Ishikawa (cell line): ENCODE results near the gene IKZF1.

Experiments used
- CEBPB ChIP-seq: IDR thresholded peaks from 2 replicates; pipeline ENCODE4 v1.6.1; 2012
- CREB1 ChIP-seq: IDR thresholded peaks from 2 replicates; pipeline ENCODE4 v1.6.1; 2012; ENCODE audit warnings: low read depth
- EGR1 ChIP-seq: IDR thresholded peaks from 2 replicates; pipeline ENCODE4 v1.6.1; 2012
- EP300 ChIP-seq: IDR thresholded peaks from 2 replicates; pipeline ENCODE4 v1.6.1; 2012; ENCODE audit warnings: borderline replicate concordance
- FOXM1 ChIP-seq: IDR thresholded peaks from 2 replicates; pipeline ENCODE4 v1.6.1; 2012; ENCODE audit warnings: low read depth, borderline replicate concordance
- MAX ChIP-seq: IDR thresholded peaks from 2 replicates; pipeline ENCODE4 v1.6.1; 2012
- NFIC ChIP-seq: IDR thresholded peaks from 2 replicates; pipeline ENCODE4 v1.6.1; 2012
- RAD21 ChIP-seq: IDR thresholded peaks from 2 replicates; pipeline ENCODE4 v1.6.1; 2012; ENCODE audit warnings: low read depth
- REST ChIP-seq: IDR thresholded peaks from 2 replicates; pipeline ENCODE4 v1.6.1; 2012; ENCODE audit warnings: low read depth, mild to moderate bottlenecking
- TAF1 ChIP-seq: IDR thresholded peaks from 2 replicates; pipeline ENCODE4 v1.6.1; 2012; ENCODE audit warnings: low read depth, mild to moderate bottlenecking
- TCF12 ChIP-seq: IDR thresholded peaks from 2 replicates; pipeline ENCODE4 v1.6.1; 2012; ENCODE audit warnings: low read depth
- TEAD4 ChIP-seq: IDR thresholded peaks from 2 replicates; pipeline ENCODE4 v1.6.1; 2012
- USF1 ChIP-seq: IDR thresholded peaks from 2 replicates; pipeline ENCODE4 v1.6.1; 2012
- YY1 ChIP-seq: IDR thresholded peaks from 2 replicates; pipeline ENCODE4 v1.6.1; 2012; ENCODE audit warnings: low read depth
- ZBTB7A ChIP-seq: IDR thresholded peaks from 2 replicates; pipeline ENCODE4 v1.6.1; 2012; ENCODE audit warnings: low read depth

Gene IKZF1

DNA sequence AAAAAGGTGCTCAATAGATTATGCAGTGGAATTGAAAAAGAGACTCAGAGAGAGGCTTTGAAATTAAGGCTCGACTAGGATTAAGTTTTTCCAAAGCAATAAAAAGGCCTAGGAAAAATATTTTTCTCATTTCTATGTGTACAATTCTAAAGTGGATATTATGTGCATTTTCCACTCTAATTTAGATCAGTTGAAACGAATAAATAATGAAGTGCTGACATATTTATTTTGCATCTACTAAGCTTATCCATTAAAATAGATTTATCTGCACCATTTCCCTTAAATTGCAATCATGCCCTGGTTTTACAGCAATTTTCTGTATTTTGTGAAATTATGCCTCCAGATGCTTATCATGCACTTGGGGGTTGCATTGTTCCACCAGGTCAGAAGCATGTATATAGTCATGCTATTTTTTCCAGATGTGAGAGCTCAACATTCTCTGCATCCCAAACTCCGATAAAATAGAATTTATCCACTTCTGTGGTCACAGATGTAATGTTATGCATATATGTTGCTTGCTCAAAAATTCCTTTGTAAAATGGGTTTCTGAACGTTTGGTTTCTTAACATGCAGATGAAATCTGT, 127.3 kb downstream of the IKZF1 start:
- TF ChIP-seq REST (no peak), USF1 (no peak), TEAD4 (no peak), TCF12 (no peak), YY1 (no peak), EGR1 (no peak), CREB1 (no peak), FOXM1 (no peak), CEBPB (no peak), ZBTB7A (no peak), EP300 (no peak)

DNA sequence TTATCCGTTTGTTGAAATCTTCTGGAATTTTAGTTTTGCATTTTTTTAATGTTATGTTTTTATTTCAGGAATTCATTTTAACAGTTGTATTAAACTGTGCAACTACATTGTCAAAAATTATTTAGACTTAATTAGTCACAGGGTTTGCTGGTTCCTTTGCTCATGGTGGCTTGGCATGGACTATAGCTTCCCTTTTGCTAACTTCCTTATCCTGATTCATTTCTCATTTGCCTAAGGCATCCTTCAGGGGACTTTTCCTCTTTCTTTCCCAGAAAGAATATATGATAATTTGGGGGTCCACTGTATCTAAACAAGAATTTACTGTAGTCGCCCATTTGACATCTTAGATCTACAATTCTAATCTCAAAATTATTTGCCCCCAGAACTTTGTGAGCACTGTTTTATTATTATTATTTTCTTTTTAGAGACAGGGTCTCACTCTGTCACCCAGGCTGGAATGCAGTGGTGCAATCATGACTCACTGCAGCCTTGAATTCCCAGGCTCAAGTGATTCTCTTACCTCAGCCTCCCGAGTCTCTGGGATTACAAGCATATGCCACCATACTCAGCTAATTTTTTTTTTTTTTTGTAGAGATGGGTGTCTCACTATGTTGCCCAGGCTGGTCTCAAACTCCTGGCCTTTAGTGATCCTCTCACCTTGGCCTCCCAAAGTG, 131.8 kb downstream of the IKZF1 start:
- no peak for TF ChIP-seq USF1
- no peak for TF ChIP-seq NFIC
- no peak for TF ChIP-seq EGR1
- no peak for TF ChIP-seq REST

DNA sequence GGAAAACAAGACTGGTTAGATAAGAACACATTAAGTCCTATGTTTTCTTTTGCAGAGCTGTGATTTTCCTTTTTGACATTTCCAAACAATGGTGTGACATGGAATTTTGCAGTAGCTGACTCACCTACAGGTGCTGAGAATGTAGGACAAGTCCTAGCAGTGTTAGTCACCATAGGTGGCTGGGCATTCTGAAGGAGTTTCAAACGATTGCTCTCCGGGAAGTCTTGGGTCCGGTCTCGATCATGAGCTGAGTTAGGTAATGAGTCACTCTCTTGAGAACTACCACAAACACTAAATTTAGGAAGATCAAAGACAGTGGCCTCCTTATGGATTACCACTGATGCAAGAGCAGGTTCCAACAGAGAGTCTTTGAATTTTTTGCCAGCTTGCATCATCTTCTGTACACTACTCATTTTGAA, 142.0 kb downstream of the IKZF1 start:
- TF ChIP-seq REST (no peak), TAF1 (no peak), ZBTB7A (no peak), TEAD4 (peak; percentile 58), TCF12 (peak; percentile 74; the same call in 1 of the 2 replicates), USF1 (no peak), EGR1 (no peak), RAD21 (no peak), CEBPB (peak; percentile 73), MAX (peak; percentile 31; the same call in 1 of the 2 replicates), YY1 (no peak), FOXM1 (peak; percentile 26; the same call in 1 of the 2 replicates), CREB1 (no peak), NFIC (peak; percentile 63), EP300 (peak; percentile 57; the same call in 1 of the 2 replicates)

DNA sequence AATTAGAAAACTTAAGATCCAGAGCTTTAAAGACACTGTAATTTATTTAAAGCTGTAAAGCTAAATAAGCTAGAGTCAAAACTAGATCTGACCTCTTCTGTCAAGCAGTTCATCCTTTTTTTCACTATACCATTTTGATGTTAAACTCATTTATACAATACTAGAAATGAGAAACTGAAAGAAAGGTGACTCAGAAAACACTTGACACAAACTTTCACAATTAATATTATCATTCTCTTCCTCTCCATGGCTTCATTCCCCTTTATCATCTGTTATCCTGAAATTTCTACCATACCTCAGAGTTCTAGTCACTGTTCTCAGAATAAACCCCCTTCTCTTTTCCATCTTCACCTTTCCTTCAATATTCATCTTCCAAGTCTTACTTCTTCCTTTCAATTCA, 144.3 kb downstream of the IKZF1 start:
- no peak for TF ChIP-seq CREB1
- TF ChIP-seq EGR1: no peak
- no peak for TF ChIP-seq FOXM1
- no peak for TF ChIP-seq NFIC
- TF ChIP-seq TAF1: no peak
- no peak for TF ChIP-seq USF1
